ENCODE data around the gene CALB2.

Gene CALB2

DNA sequence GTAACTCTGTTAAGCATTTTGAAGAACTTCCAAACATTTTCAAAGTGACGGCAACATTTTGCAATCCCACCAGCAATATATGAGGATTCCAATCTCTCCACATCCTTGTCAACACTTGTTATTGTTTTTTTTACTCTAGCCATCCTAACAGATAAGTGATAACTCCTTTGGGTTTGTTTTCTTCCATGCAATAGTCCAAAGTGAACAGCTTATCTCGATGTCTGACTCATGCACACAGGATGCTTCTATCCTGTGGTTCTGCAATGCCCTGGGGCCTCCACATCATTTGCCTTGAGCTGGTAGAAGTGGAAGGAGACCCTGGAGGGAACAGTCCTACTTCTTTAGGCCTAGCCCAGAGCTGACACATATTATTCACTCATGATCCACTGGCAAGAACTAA, 70.4 kb downstream of the CALB2 start:
- TF ChIP-seq, protein P1, sequence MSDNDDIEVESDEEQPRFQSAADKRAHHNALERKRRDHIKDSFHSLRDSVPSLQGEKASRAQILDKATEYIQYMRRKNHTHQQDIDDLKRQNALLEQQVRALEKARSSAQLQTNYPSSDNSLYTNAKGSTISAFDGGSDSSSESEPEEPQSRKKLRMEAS (IDR thresholded peaks at IDR 0.05; ENCODE audit: low read depth, low read length) = no peak
- TF ChIP-seq POLR2A (IDR thresholded peaks at IDR 0.05; ENCODE audit: extremely low read depth, insufficient read length) = no peak
- TF ChIP-seq, protein P2, sequence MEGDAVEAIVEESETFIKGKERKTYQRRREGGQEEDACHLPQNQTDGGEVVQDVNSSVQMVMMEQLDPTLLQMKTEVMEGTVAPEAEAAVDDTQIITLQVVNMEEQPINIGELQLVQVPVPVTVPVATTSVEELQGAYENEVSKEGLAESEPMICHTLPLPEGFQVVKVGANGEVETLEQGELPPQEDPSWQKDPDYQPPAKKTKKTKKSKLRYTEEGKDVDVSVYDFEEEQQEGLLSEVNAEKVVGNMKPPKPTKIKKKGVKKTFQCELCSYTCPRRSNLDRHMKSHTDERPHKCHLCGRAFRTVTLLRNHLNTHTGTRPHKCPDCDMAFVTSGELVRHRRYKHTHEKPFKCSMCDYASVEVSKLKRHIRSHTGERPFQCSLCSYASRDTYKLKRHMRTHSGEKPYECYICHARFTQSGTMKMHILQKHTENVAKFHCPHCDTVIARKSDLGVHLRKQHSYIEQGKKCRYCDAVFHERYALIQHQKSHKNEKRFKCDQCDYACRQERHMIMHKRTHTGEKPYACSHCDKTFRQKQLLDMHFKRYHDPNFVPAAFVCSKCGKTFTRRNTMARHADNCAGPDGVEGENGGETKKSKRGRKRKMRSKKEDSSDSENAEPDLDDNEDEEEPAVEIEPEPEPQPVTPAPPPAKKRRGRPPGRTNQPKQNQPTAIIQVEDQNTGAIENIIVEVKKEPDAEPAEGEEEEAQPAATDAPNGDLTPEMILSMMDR (IDR thresholded peaks at IDR 0.05; ENCODE audit: low read depth, low read length) = no peak
- TF ChIP-seq MYC (IDR thresholded peaks at IDR 0.05; ENCODE audit: low read depth, low read length) = no peak
- no peak overlapping the region for H3K4me3 ChIP-seq (ENCODE audit: low read depth, low read length)
- DNase-seq (ENCODE audit: low read depth) = no peak

DNA sequence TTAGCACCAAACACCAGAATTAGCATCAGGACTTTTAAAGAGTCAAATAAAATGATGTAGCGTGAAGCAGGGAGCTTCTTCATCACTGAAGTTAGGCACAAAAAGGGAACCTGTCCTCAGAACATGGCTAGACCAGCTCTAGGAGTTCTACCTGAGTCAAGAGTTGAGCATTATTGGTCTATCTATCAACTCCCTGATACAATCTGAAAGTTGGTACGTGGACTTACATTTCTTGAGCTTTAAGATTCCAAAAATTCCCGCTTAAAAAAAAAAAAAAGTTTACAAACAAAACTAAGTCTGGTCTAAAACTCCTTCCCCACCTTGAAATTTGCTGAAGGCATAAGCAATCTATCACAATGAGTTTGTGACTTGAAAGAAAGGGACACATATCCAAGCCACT, 71.1 kb downstream of the CALB2 start:
- TF ChIP-seq, protein P1 (IDR thresholded peaks at IDR 0.05; ENCODE audit: low read depth, low read length) = no peak
- TF ChIP-seq, protein P2 (IDR thresholded peaks at IDR 0.05; ENCODE audit: low read depth, low read length) = no peak
- TF ChIP-seq POLR2A (IDR thresholded peaks at IDR 0.05; ENCODE audit: extremely low read depth, insufficient read length) = no peak
- TF ChIP-seq MYC (IDR thresholded peaks at IDR 0.05; ENCODE audit: low read depth, low read length) = no peak
- DNase-seq (ENCODE audit: low read depth) = no peak
- H3K4me3 ChIP-seq (ENCODE audit: low read depth, low read length) = no peak overlapping the region

DNA sequence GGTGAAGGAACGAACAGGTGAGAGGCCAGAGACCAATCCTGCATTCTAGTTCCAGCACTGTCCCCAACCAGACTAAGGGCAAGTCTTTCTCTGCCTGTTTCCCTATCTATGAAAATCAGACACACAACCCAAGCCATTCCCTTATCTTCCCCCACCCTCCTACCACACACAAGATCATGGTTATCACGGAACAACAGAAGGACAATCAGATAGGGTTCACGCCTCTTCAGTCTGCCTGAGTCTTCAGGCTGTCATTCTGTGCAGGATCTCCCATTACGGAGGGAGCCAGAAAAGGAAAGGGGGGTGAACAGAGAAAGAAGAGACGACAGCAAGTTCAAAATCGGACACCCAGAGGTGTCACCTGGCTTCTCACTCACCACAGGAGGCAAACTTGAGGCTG, 72.2 kb downstream of the CALB2 start:
- no peak for DNase-seq (ENCODE audit: low read depth)

DNA sequence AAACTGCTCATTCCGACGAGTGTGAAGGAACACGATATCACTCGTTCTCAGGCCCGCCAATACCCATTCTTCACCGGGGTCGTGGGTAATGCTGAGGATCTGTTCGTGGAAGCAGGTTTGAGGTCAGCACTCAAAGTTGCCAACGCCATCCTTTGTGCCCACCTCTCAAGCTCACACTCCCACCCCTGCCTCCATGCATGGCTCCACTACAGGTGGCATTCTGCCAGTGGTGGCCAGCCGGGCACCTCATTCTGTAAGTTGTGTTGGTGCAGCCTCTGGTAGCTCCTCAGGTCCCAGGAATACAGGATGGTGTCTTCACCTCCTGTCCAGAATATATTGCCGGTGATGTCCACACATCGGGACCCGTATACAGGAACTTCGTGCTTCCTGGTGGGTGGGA, 72.7 kb downstream of the CALB2 start:
- DNase-seq (ENCODE audit: low read depth) = no peak
- TF ChIP-seq, protein P2 (IDR thresholded peaks at IDR 0.05; ENCODE audit: low read depth, low read length) = no peak
- H3K4me3 ChIP-seq (ENCODE audit: low read depth, low read length) = no peak overlapping the region

More for the DNA sequence above, 72.2 kb downstream of the CALB2 start:
- no peak overlapping the region for H3K4me3 ChIP-seq (ENCODE audit: low read depth, low read length)
- TF ChIP-seq MYC (IDR thresholded peaks at IDR 0.05; ENCODE audit: low read depth, low read length) = no peak
- TF ChIP-seq, protein P2 (IDR thresholded peaks at IDR 0.05; ENCODE audit: low read depth, low read length) = no peak
- TF ChIP-seq, protein P1 (IDR thresholded peaks at IDR 0.05; ENCODE audit: low read depth, low read length) = no peak
- TF ChIP-seq POLR2A (IDR thresholded peaks at IDR 0.05; ENCODE audit: extremely low read depth, insufficient read length) = no peak

DNA sequence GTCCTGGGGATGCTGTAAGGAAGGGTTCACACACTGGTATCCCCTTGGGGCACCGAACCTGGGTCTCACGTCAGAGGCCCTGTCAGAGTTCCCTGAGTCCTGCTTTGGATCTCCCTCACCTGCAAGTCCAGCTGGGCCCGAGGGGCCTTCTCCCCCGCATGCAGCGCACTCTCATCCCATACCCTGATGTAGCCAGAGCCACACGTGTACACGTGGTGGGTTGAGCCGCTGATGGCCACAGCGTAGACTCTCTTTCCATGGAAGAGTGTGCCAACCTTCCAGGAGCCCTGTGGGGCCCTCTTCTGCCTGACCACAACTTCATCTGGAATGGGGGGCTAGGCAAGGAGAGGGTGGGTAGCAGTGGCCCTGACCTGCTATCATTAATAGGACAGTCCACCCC, 73.5 kb downstream of the CALB2 start:
- TF ChIP-seq POLR2A (IDR thresholded peaks at IDR 0.05; ENCODE audit: extremely low read depth, insufficient read length) (no peak), MYC (IDR thresholded peaks at IDR 0.05; ENCODE audit: low read depth, low read length) (no peak)
- TF ChIP-seq, protein P2 (IDR thresholded peaks at IDR 0.05; ENCODE audit: low read depth, low read length) = no peak
- TF ChIP-seq, protein P1 (IDR thresholded peaks at IDR 0.05; ENCODE audit: low read depth, low read length) = no peak
- no peak for DNase-seq (ENCODE audit: low read depth)
- H3K4me3 ChIP-seq (ENCODE audit: low read depth, low read length) = no peak overlapping the region

DNA sequence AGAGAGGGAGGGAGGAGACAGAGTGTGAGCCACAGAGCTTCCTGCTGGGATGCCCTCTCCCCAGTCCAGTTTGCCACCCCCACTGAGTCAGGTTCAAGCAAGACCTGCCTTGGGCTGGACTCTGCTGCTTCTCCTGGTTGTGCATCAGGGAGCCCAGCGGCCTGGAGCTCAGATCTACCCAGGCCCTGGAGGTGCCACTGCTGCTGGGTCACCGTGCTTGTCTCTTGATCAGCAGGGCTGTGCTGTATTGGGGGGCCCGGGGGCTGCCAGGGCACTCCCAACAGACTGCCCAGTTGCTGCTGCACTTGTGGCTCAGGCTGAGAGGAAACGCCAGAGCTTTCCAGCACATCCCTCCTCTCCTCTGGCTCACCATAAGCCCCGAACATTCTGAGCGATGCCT, 74.4 kb downstream of the CALB2 start:
- no peak overlapping the region for H3K4me3 ChIP-seq (ENCODE audit: low read depth, low read length)
- DNase-seq (ENCODE audit: low read depth) = no peak
- TF ChIP-seq, protein P2 (IDR thresholded peaks at IDR 0.05; ENCODE audit: low read depth, low read length) = no peak
- TF ChIP-seq, protein P1 (IDR thresholded peaks at IDR 0.05; ENCODE audit: low read depth, low read length) = no peak
- TF ChIP-seq MYC (IDR thresholded peaks at IDR 0.05; ENCODE audit: low read depth, low read length) (no peak), POLR2A (IDR thresholded peaks at IDR 0.05; ENCODE audit: extremely low read depth, insufficient read length) (no peak)
